ENCODE data around the gene PPP2R2D.
"Not testable (repeated sequence)": the region's sequence is repeated elsewhere in the genome, so short reads cannot be mapped to it uniquely, and the experiment has no call there.

DNA sequence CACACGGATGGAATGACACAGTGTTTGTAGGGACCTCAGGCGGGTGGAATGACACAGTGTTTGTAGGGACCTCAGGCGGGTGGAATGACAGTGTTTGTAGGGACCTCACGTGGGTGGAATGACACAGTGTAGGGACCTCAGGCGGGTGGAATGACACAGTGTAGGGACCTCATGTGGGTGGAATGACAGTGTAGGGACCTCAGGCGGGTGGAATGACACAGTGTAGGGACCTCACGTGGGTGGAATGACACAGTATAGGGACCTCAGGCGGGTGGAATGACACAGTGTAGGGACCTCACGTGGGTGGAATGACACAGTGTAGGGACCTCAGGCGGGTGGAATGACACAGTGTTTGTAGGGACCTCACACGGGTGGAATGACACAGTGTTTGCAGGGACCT lies 16.7 kb downstream of the PPP2R2D start:
- TF ChIP-seq CTCF, POLR2A, EP300, POLR2AphosphoS5 (IDR thresholded peaks at IDR 0.05): not testable (repeated sequence)
